Body of pancreas (tissue), 4 donors: ENCODE results near the gene ZNF440. TPM values are rescaled to one million over a fixed set of nuclear protein-coding genes. Genes with fewer than 3 reads are reported as not detected.
"Not testable (repeated sequence)": the region's sequence is repeated elsewhere in the genome, so short reads cannot be mapped to it uniquely, and the experiment has no call there.

Source experiments
- ATAC-seq: fragments of 150-250 bp; one replicate; pipeline ENCODE4 v1.9.1; 2016
- DNase-seq, 4 donors: peaks; one replicate each; pipeline ENCODE4 v3.0.0-alpha.2; 2019
- H3K27ac ChIP-seq, 4 donors: fragments of 200-600 bp; sonication (generic); 1 replicate in 3 of 4; 2 replicates in 1 of 4; pipeline versions ENCODE4 v1.5.1 to v1.6.1; 2016 to 2019; ENCODE audit warnings: mild to moderate bottlenecking in 1 of 4, mixed read lengths in 1 of 4, moderate library complexity in 1 of 4
- H3K27me3 ChIP-seq, 2 donors: fragments of 200-600 bp; sonication (generic); one replicate each; pipeline ENCODE4 v1.6.0; 2016; ENCODE audit warnings: mild to moderate bottlenecking in 1 of 2
- H3K36me3 ChIP-seq, 2 donors: fragments of 200-600 bp; sonication (generic); replicated peaks in 1 of 2; 2 replicates each; pipeline ENCODE4 v1.5.1; 2016; ENCODE audit warnings: low read depth in 2 of 2; ENCODE audit not compliant: insufficient read depth in 1 of 2
- H3K4me1 ChIP-seq: fragments of 200-600 bp; sonication (generic); one replicate; pipeline ENCODE4 v1.6.0; 2016
- H3K4me3 ChIP-seq, 2 donors: fragments of 200-600 bp; sonication (generic); 1 replicate in 1 of 2; 2 replicates in 1 of 2; pipeline ENCODE4 v1.5.1; 2016 to 2019
- H3K9me3 ChIP-seq, 3 donors: fragments of 200-600 bp; sonication (generic); 1 replicate in 2 of 3; 2 replicates in 1 of 3; pipeline ENCODE4 v1.5.1; 2016
- CTCF ChIP-seq, 7 experiments: fragments of 450-650 bp in 4 of 7; fragments of 200-600 bp in 3 of 7; sonication (generic) in 3 of 7; IDR thresholded peaks; one replicate each; pipeline ENCODE4 v1.5.1; 2016 to 2019; ENCODE audit warnings: antibody characterized with exemption in 7 of 7
- POLR2A ChIP-seq, 3 donors: fragments of 450-650 bp; IDR thresholded peaks; one replicate each; pipeline ENCODE4 v1.6.1; 2016; ENCODE audit warnings: antibody characterized with exemption in 3 of 3, mild to moderate bottlenecking in 2 of 3
- WGBS, 2 donors: methylation state at CpG; one replicate each; pipeline ENCODE4 v1.1.5; 2017; 5-methylcytosine and 5-hydroxymethylcytosine counted together
- intact Hi-C: fragments of 100-400 bp; cut with DNase I; formaldehyde crosslinking; loops from one replicate; pipeline ENCODE4 v1.15.1; 2023
- total RNA-seq, 2 donors: library from RNA; depleted of rRNA; stranded (reverse); fragments of >200 nt; gene quantifications; one replicate each; pipeline ENCODE4 v1.1.0, GENCODE V29; 2016

The ZNF440 gene
- total RNA-seq, 2 donors from 2014 or later = 6.0 to 11.9 TPM

GRCh38 chr19:11861301-11861700 is 47.2 kb downstream of the ZNF440 start:
- no peak for DNase-seq
- no peak overlapping the region for H3K4me3 ChIP-seq
- WGBS, 2 donors = 91 to 92% methylated on average over 2 of the region's 2 CpGs
- TF ChIP-seq POLR2A (IDR thresholded peaks at IDR 0.05) (no peak), CTCF (IDR thresholded peaks at IDR 0.05) (no peak)
- intact Hi-C loops = no loop called here
- H3K9me3 ChIP-seq = no peaks in the 10 kb centered on the region
- H3K4me1 ChIP-seq = no peaks in the 10 kb centered on the region
- H3K27me3 ChIP-seq = no peaks in the 10 kb centered on the region
- H3K36me3 ChIP-seq = no peaks in the 10 kb centered on the region
- ATAC-seq = no peak
- no peak overlapping the region for H3K27ac ChIP-seq

- DNase-seq, H3K27ac ChIP-seq, H3K27me3 ChIP-seq, H3K4me3 ChIP-seq, H3K4me1 ChIP-seq, ATAC-seq, intact Hi-C loops: not testable (repeated sequence)
- Histone ChIP-seq H3K9me3 (peaks cover 0 to 23% (median 0%) of the 10 kb centered on the region in 3 donors), H3K36me3 (peaks cover 10 to 16% of the 10 kb centered on the region in 2 donors)
- 97% methylated on average over 4 of the region's 4 CpGs for WGBS, 2 donors
Measured at GRCh38 chr19:11867766-11868165, 53.7 kb downstream of the ZNF440 start.

- Histone ChIP-seq H3K27ac (no peak overlapping the region), H3K9me3 (peaks cover 0 to 23% (median 0%) of the 10 kb centered on the region in 3 donors), H3K27me3 (no peaks in the 10 kb centered on the region), H3K36me3 (peaks cover 10 to 16% of the 10 kb centered on the region in 2 donors), H3K4me3 (no peak overlapping the region), H3K4me1 (no peaks in the 10 kb centered on the region)
- TF ChIP-seq POLR2A (IDR thresholded peaks at IDR 0.05) (no peak), CTCF (IDR thresholded peaks at IDR 0.05) (no peak)
- DNase-seq = no peak
- 90 to 97% methylated on average over 8 of the region's 8 CpGs for WGBS, 2 donors
- ATAC-seq = no peak
- intact Hi-C loops = no loop called here
Measured at GRCh38 chr19:11868188-11868587, 54.1 kb downstream of the ZNF440 start.

GRCh38 chr19:11872624-11873023 is 58.6 kb downstream of the ZNF440 start:
- ATAC-seq = no peak
- Histone ChIP-seq H3K27me3 (no peaks in the 10 kb centered on the region), H3K4me1 (no peaks in the 10 kb centered on the region), H3K4me3 (no peak overlapping the region), H3K36me3 (peaks cover 4 to 11% of the 10 kb centered on the region in 2 donors), H3K27ac (no peak overlapping the region), H3K9me3 (peaks cover 0 to 18% (median 0%) of the 10 kb centered on the region in 3 donors)
- intact Hi-C loops = no loop called here
- 79 to 88% methylated on average over 6 to 9 of the region's 9 CpGs for WGBS, 2 donors
- TF ChIP-seq POLR2A (IDR thresholded peaks at IDR 0.05) = no peak
- no peak for TF ChIP-seq CTCF (IDR thresholded peaks at IDR 0.05)
- DNase-seq = no peak

GRCh38 chr19:11873762-11874161 is 59.7 kb downstream of the ZNF440 start:
- TF ChIP-seq POLR2A (IDR thresholded peaks at IDR 0.05) (no peak), CTCF (IDR thresholded peaks at IDR 0.05) (no peak)
- H3K27ac ChIP-seq = no peak overlapping the region
- WGBS, 2 donors = 75 to 81% methylated on average over 1 of the region's 1 CpG
- no peak overlapping the region for H3K4me3 ChIP-seq
- intact Hi-C loops = no loop called here
- DNase-seq (no peak), ATAC-seq (no peak)
- H3K36me3 ChIP-seq = peaks cover 0 to under 1% of the 10 kb centered on the region in 2 donors
- H3K4me1 ChIP-seq = no peaks in the 10 kb centered on the region
- peaks cover 0 to 7% (median 0%) of the 10 kb centered on the region in 3 donors for H3K9me3 ChIP-seq
- H3K27me3 ChIP-seq = no peaks in the 10 kb centered on the region
